CD8-positive, alpha-beta memory T cell (primary cell): ENCODE results near the gene ZNF225. TPM values are rescaled to one million over a fixed set of nuclear protein-coding genes. Genes with fewer than 3 reads are reported as not detected.

Experiments
- CTCF ChIA-PET: fragments of 350-600 bp; sonication (Branson Sonifier 250); formaldehyde crosslinking; loops from one replicate; lab custom pipeline; 2021; ENCODE audit warnings: antibody characterized with exemption; lab: Charles Lee
- POLR2A ChIA-PET: fragments of 350-600 bp; sonication (Branson Sonifier 250); formaldehyde crosslinking; loops from one replicate; lab custom pipeline; 2021; ENCODE audit warnings: antibody characterized with exemption; lab: Charles Lee
- DNase-seq, 5 donors: peaks; one replicate each; pipeline versions ENCODE4 v3.0.0 to v3.0.0-alpha.2; 2020 to 2022; ENCODE audit warnings: mixed read lengths in 1 of 5
- H3K27ac ChIP-seq: one replicate; pipeline ENCODE4 v1.7.0; 2013; ENCODE audit warnings: low read depth, mild to moderate bottlenecking, low read length, moderate library complexity
- H3K27me3 ChIP-seq: 2 replicates; pipeline ENCODE4 v1.7.0; 2013; ENCODE audit warnings: low read length, mild to moderate bottlenecking; ENCODE audit not compliant: insufficient read depth, poor library complexity, severe bottlenecking
- H3K36me3 ChIP-seq: 2 replicates; pipeline ENCODE4 v1.7.0; 2013; ENCODE audit warnings: mild to moderate bottlenecking, low read length, moderate library complexity; ENCODE audit not compliant: insufficient read depth
- H3K4me1 ChIP-seq: 2 replicates; pipeline ENCODE4 v1.7.0; 2013; ENCODE audit warnings: mild to moderate bottlenecking, low read length, moderate library complexity; ENCODE audit not compliant: insufficient read depth
- H3K4me3 ChIP-seq: 2 replicates; pipeline ENCODE4 v1.7.0; 2013; ENCODE audit warnings: mild to moderate bottlenecking, low read length
- H3K9me3 ChIP-seq: 2 replicates; pipeline ENCODE4 v1.7.0; 2013; ENCODE audit warnings: mild to moderate bottlenecking, low read length
- H3K27ac Mint-ChIP-seq, 8 donors: one replicate each; pipeline ENCODE4 v1.8.0; 2020 to 2021; ENCODE audit warnings: mixed read lengths in 8 of 8, mild to moderate bottlenecking in 6 of 8, inconsistent platforms in 3 of 8, moderate library complexity in 3 of 8
- H3K27me3 Mint-ChIP-seq, 2 donors: one replicate each; pipeline ENCODE4 v1.8.0; 2020 to 2021; ENCODE audit warnings: mixed read lengths in 2 of 2, mild to moderate bottlenecking in 1 of 2, moderate library complexity in 1 of 2
- H3K36me3 Mint-ChIP-seq, 3 donors: one replicate each; pipeline ENCODE4 v1.8.0; 2020 to 2021; ENCODE audit warnings: mixed read lengths in 3 of 3, inconsistent platforms in 1 of 3, mild to moderate bottlenecking in 1 of 3
- H3K4me1 Mint-ChIP-seq, 3 donors: one replicate each; pipeline ENCODE4 v1.8.0; 2020 to 2021; ENCODE audit warnings: mixed read lengths in 3 of 3, inconsistent platforms in 1 of 3, mild to moderate bottlenecking in 1 of 3
- H3K4me3 Mint-ChIP-seq, 7 donors: one replicate each; pipeline ENCODE4 v1.8.0; 2020 to 2021; ENCODE audit warnings: mixed read lengths in 7 of 7, mild to moderate bottlenecking in 6 of 7, moderate library complexity in 4 of 7, inconsistent platforms in 2 of 7
- H3K9me3 Mint-ChIP-seq, 5 donors: one replicate each; pipeline ENCODE4 v1.8.0; 2020 to 2022; ENCODE audit warnings: mixed read lengths in 5 of 5, mild to moderate bottlenecking in 3 of 5, moderate library complexity in 2 of 5, inconsistent platforms in 1 of 5
- polyA plus RNA-seq: library from polyadenylated mRNA; unstranded; fragments of 300-500 nt; fragmentation: Illumina TruSeq; gene quantifications from one replicate; pipeline ENCODE4 v1.2.3, GENCODE V29; 2021
- total RNA-seq, 2 experiments: library from RNA; stranded (reverse); gene quantifications; one replicate each; pipeline ENCODE4 v1.2.3, GENCODE V29; 2021

ZNF225 gene
- total RNA-seq = 1 to 10 TPM; 3.3 to 3.5 TPM
- 3.6 TPM for polyA plus RNA-seq

GRCh38 chr19:44113138-44113783 is at the start of gene ZNF225:
Gene ZNF225 (plus strand): TSS chr19:44113399. CDS start chr19:44115828, 2,429 bp downstream.
- Mint-ChIP-seq H3K4me1 (peaks cover 31 to 41% (median 35%) of the 10 kb centered on the region in 3 donors), H3K36me3 (peaks cover 12 to 39% (median 22%) of the 10 kb centered on the region in 3 donors), H3K27me3 (no peaks in the 10 kb centered on the region), H3K27ac (peak within 1 kb of the TSS; percentile 49 to 98 (median 94)), H3K9me3 (peaks cover 16 to 34% (median 28%) of the 10 kb centered on the region in 5 donors), H3K4me3 (peak within 1 kb of the TSS; percentile 93 to 100 (median 99))
- peaks cover 18% of the 10 kb centered on the region for H3K9me3 ChIP-seq
- peak within 1 kb of the TSS; percentile 81 for H3K4me3 ChIP-seq
- POLR2A ChIA-PET = no interaction called here
- H3K4me1 ChIP-seq = peaks cover 9% of the 10 kb centered on the region
- H3K27me3 ChIP-seq = no peaks in the 10 kb centered on the region
- CTCF ChIA-PET = no interaction called here
- H3K27ac ChIP-seq = peak within 1 kb of the TSS; percentile 64
- DNase-seq = peak; percentile 66 to 89 (median 84)
- H3K36me3 ChIP-seq = no peaks in the 10 kb centered on the region

GRCh38 chr19:44066305-44066704 is 46.9 kb upstream of the ZNF225 start:
- H3K9me3 ChIP-seq = peaks cover 18% of the 10 kb centered on the region
- POLR2A ChIA-PET = no interaction called here

GRCh38 chr19:44069415-44069814 is 43.8 kb upstream of the ZNF225 start:
- Histone ChIP-seq H3K27ac (no peak overlapping the region), H3K4me1 (peaks cover 14% of the 10 kb centered on the region), H3K36me3 (no peaks in the 10 kb centered on the region), H3K9me3 (peaks cover 18% of the 10 kb centered on the region), H3K27me3 (no peaks in the 10 kb centered on the region), H3K4me3 (no peak overlapping the region)
- no peak overlapping the region for H3K4me3 Mint-ChIP-seq
- H3K27ac Mint-ChIP-seq = no peak overlapping the region
- POLR2A ChIA-PET = no interaction called here
- H3K36me3 Mint-ChIP-seq = peaks cover 12 to 47% (median 31%) of the 10 kb centered on the region in 3 donors
- H3K4me1 Mint-ChIP-seq = peaks cover 24 to 27% (median 26%) of the 10 kb centered on the region in 3 donors
- CTCF ChIA-PET = no interaction called here
- peaks cover 1 to 4% of the 10 kb centered on the region in 2 donors for H3K27me3 Mint-ChIP-seq
- peaks cover 32 to 59% (median 47%) of the 10 kb centered on the region in 5 donors for H3K9me3 Mint-ChIP-seq
- no peak for DNase-seq

More at GRCh38 chr19:44066305-44066704, 46.9 kb upstream of the ZNF225 start:
- H3K4me3 ChIP-seq = no peak overlapping the region
- Mint-ChIP-seq H3K4me3 (no peak overlapping the region), H3K36me3 (peaks cover 19 to 70% (median 54%) of the 10 kb centered on the region in 3 donors), H3K27ac (no peak overlapping the region), H3K27me3 (peaks cover under 1 to 4% of the 10 kb centered on the region in 2 donors), H3K4me1 (peaks cover 4 to 5% (median 4%) of the 10 kb centered on the region in 3 donors), H3K9me3 (peaks cover 27 to 72% (median 55%) of the 10 kb centered on the region in 5 donors)
- H3K27ac ChIP-seq = no peak overlapping the region
- H3K27me3 ChIP-seq = no peaks in the 10 kb centered on the region
- H3K4me1 ChIP-seq = no peaks in the 10 kb centered on the region
- H3K36me3 ChIP-seq = peaks cover 2% of the 10 kb centered on the region
- CTCF ChIA-PET = no interaction called here
- DNase-seq = no peak

- Histone ChIP-seq H3K27me3 (no peaks in the 10 kb centered on the region), H3K9me3 (peaks cover 4% of the 10 kb centered on the region), H3K4me3 (peak within 1 kb of the TSS; percentile 87), H3K4me1 (peaks cover 14% of the 10 kb centered on the region), H3K36me3 (no peaks in the 10 kb centered on the region), H3K27ac (peak within 1 kb of the TSS; percentile 36)
- peaks cover 4 to 35% (median 23%) of the 10 kb centered on the region in 3 donors for H3K36me3 Mint-ChIP-seq
- H3K27ac Mint-ChIP-seq = peak within 1 kb of the TSS; percentile 31 to 96 (median 82)
- H3K27me3 Mint-ChIP-seq = peaks cover 1 to 4% of the 10 kb centered on the region in 2 donors
- H3K4me3 Mint-ChIP-seq = peak within 1 kb of the TSS; percentile 86 to 96 (median 93)
- ChIA-PET CTCF (interaction anchor here (1.4 kb wide), 1 partner anchor 23 kb away, joined by 4 read pairs; no protein-coding TSS in a partner anchor), POLR2A (no interaction called here)
- peaks cover 15 to 39% (median 24%) of the 10 kb centered on the region in 5 donors for H3K9me3 Mint-ChIP-seq
- peak; percentile 68 to 88 (median 83) for DNase-seq
- H3K4me1 Mint-ChIP-seq = peaks cover 27 to 38% (median 27%) of the 10 kb centered on the region in 3 donors
Observed at GRCh38 chr19:44071824-44072542, 41.2 kb upstream of the ZNF225 start, which contains the start of gene ZNF284. Gene ZNF284 (plus strand): TSS chr19:44072159. CDS start chr19:44076390, 4,231 bp downstream.

- Histone ChIP-seq H3K4me3 (peak overlapping the region; percentile 87), H3K27ac (no peak overlapping the region), H3K9me3 (no peaks in the 10 kb centered on the region), H3K36me3 (no peaks in the 10 kb centered on the region), H3K27me3 (no peaks in the 10 kb centered on the region), H3K4me1 (peaks cover 14% of the 10 kb centered on the region)
- ChIA-PET POLR2A (no interaction called here), CTCF (interaction anchor here (1.4 kb wide), 1 partner anchor 22 kb away, joined by 4 read pairs; no protein-coding TSS in a partner anchor)
- Mint-ChIP-seq H3K9me3 (peaks cover 11 to 31% (median 21%) of the 10 kb centered on the region in 5 donors), H3K27me3 (peaks cover 1 to 4% of the 10 kb centered on the region in 2 donors), H3K36me3 (peaks cover 4 to 35% (median 27%) of the 10 kb centered on the region in 3 donors), H3K4me1 (peaks cover 27 to 38% (median 27%) of the 10 kb centered on the region in 3 donors), H3K4me3 (peak overlapping the region; percentile 86 to 96 (median 93)), H3K27ac (peak overlapping the region in 6 of 8 donors; percentile 22 to 92 (median 82))
- no peak for DNase-seq
Observed at GRCh38 chr19:44072543-44073401, 40.4 kb upstream of the ZNF225 start.

GRCh38 chr19:44076325-44076724 is 36.9 kb upstream of the ZNF225 start:
- H3K9me3 Mint-ChIP-seq = peaks cover 0 to 7% (median 5%) of the 10 kb centered on the region in 5 donors
- peaks cover 21 to 33% (median 23%) of the 10 kb centered on the region in 3 donors for H3K4me1 Mint-ChIP-seq
- no peak overlapping the region for H3K4me3 Mint-ChIP-seq
- Histone ChIP-seq H3K9me3 (no peaks in the 10 kb centered on the region), H3K4me3 (no peak overlapping the region), H3K4me1 (peaks cover 13% of the 10 kb centered on the region), H3K36me3 (no peaks in the 10 kb centered on the region), H3K27ac (no peak overlapping the region), H3K27me3 (no peaks in the 10 kb centered on the region)
- CTCF ChIA-PET = no interaction called here
- no peak for DNase-seq
- peaks cover 11 to 43% (median 23%) of the 10 kb centered on the region in 3 donors for H3K36me3 Mint-ChIP-seq
- no peak overlapping the region for H3K27ac Mint-ChIP-seq
- peaks cover 0 to under 1% of the 10 kb centered on the region in 2 donors for H3K27me3 Mint-ChIP-seq
- POLR2A ChIA-PET = no interaction called here

GRCh38 chr19:44092108-44092507 is 21.1 kb upstream of the ZNF225 start:
- H3K9me3 Mint-ChIP-seq = no peaks in the 10 kb centered on the region
- no peak overlapping the region for H3K27ac ChIP-seq
- CTCF ChIA-PET = no interaction called here
- peak overlapping the region in 1 of 8 donors; percentile 42 for H3K27ac Mint-ChIP-seq
- no peak for DNase-seq
- no peaks in the 10 kb centered on the region for H3K27me3 Mint-ChIP-seq
- no peaks in the 10 kb centered on the region for H3K9me3 ChIP-seq
- H3K36me3 ChIP-seq = peaks cover under 1% of the 10 kb centered on the region
- H3K36me3 Mint-ChIP-seq = peaks cover 5 to 25% (median 7%) of the 10 kb centered on the region in 3 donors
- no peak overlapping the region for H3K4me3 ChIP-seq
- H3K4me3 Mint-ChIP-seq = no peak overlapping the region
- peaks cover 14 to 26% (median 21%) of the 10 kb centered on the region in 3 donors for H3K4me1 Mint-ChIP-seq
- no peaks in the 10 kb centered on the region for H3K27me3 ChIP-seq
- POLR2A ChIA-PET = no interaction called here
- H3K4me1 ChIP-seq = peaks cover 19% of the 10 kb centered on the region
